GM12865 (cell line): ENCODE data around the gene NKX1-2.

Source experiments
- DNase-seq: peaks from one replicate; pipeline ENCODE4 v3.0.0; 2010; ENCODE audit warnings: low read depth
- H3K4me3 ChIP-seq: 2 replicates; pipeline ENCODE4 v1.5.1; 2011; ENCODE audit warnings: mild to moderate bottlenecking, low read depth, low read length, control low read depth
- CTCF ChIP-seq: IDR thresholded peaks from 2 replicates; pipeline ENCODE4 v1.5.1; 2011; ENCODE audit warnings: low read length, control low read depth, low read depth, inconsistent platforms; ENCODE audit not compliant: insufficient read depth; ENCODE audit errors: missing control alignments

Gene NKX1-2

GRCh38 chr10:124484661-124485060 lies 34.8 kb upstream of the NKX1-2 start:
- TF ChIP-seq CTCF: no peak
- no peak overlapping the region for H3K4me3 ChIP-seq
- DNase-seq: no peak

- DNase-seq: no peak
- no peak for TF ChIP-seq CTCF
- H3K4me3 ChIP-seq: no peak overlapping the region
Observed at GRCh38 chr10:124484031-124484430, 34.2 kb upstream of the NKX1-2 start.

- no peak overlapping the region for H3K4me3 ChIP-seq
- no peak for DNase-seq
- no peak for TF ChIP-seq CTCF
Observed at GRCh38 chr10:124482876-124483275, 33.0 kb upstream of the NKX1-2 start.

GRCh38 chr10:124482236-124482800 lies 32.5 kb upstream of the NKX1-2 start:
- TF ChIP-seq CTCF: no peak

GRCh38 chr10:124481717-124482116 lies 31.9 kb upstream of the NKX1-2 start:
- no peak overlapping the region for H3K4me3 ChIP-seq
- TF ChIP-seq CTCF: no peak
- no peak for DNase-seq

More at GRCh38 chr10:124482236-124482800, 32.5 kb upstream of the NKX1-2 start:
- DNase-seq: no peak
- H3K4me3 ChIP-seq: no peak overlapping the region

GRCh38 chr10:124480860-124481259 lies 31.0 kb upstream of the NKX1-2 start:
- TF ChIP-seq CTCF: no peak

GRCh38 chr10:124478515-124478914 lies 28.7 kb upstream of the NKX1-2 start:
- no peak for TF ChIP-seq CTCF
- DNase-seq: no peak
- H3K4me3 ChIP-seq: no peak overlapping the region

More at GRCh38 chr10:124480860-124481259, 31.0 kb upstream of the NKX1-2 start:
- H3K4me3 ChIP-seq: no peak overlapping the region
- DNase-seq: no peak
